ENCODE data around the gene PLOD1. TPM values are rescaled to one million over a fixed set of nuclear protein-coding genes. Genes with fewer than 3 reads are reported as not detected.

Gene PLOD1
- polyA plus RNA-seq, 2 of the 4 experiments (the other 2 are of a cell fraction) = 53.8 to 83.9 TPM

DNA sequence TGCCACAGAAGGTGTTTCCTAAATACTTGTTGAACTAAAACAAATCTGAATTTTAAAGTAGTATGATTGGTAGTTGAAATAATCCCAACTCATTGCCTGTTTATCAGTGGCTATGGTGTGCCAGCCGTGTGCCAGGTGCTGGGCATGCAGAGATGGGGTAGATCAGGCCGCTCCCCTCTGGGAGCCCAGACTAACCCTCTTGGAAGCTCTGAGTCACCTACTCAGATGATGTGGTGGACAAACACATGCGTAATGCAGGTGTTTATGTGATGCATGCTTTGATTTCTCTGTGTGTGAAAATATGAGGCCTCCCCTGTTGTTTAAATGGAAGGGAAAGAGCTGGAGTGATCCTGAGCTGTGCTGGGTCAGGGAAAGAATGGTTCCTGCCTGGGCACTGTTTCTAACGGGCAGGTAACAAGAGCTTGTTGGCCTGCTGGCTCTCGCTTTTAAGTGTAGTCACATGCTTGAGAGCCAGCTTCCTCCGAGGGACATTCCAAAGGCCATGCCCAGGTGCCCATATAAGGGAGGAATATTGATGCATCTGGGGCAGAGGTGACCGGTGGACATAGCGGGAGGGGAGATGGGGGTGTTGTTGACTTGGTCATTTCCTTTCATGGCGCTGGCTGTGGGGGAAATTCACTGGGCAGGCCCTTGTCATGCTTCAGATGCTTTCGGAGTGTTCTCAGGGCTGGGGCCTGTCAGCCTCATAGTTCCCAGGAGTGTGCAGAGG, 56.0 kb downstream of the PLOD1 start:
- no peak overlapping the region for H3K27ac ChIP-seq
- FAIRE-seq = no peak
- H3K4me2 ChIP-seq = no peak overlapping the region
- 81% methylated on average over 10 of the region's 10 CpGs for WGBS (ENCODE audit: missing lambda C conversion rate)
- TF ChIP-seq EP300 (IDR thresholded peaks at IDR 0.05) (no peak), RARB (CRISPR knock-in tag; IDR thresholded peaks at IDR 0.05) (no peak)
- no peak for ATAC-seq
- ChIA-PET POLR2A (interaction anchor here (1.4 kb wide), 1 partner anchor 10 kb away, joined by 4 read pairs; the partner anchor contains the start of gene MFN2), CTCF (no interaction called here)
- no peak overlapping the region for H3K4me3 ChIP-seq
- no peaks in the 10 kb centered on the region for H3K9me3 ChIP-seq
- no peaks in the 10 kb centered on the region for H3K4me1 ChIP-seq
- no peak for DNase-seq (ENCODE audit: low read depth in 1 of 2, low spot score in 1 of 2)

GRCh38 chr1:11991969-11992676, 57.6 kb downstream of the PLOD1 start:
- 85% methylated on average over 15 of the region's 16 CpGs for WGBS (ENCODE audit: missing lambda C conversion rate)
- CTCF ChIA-PET = interaction anchor here (1.5 kb wide), 2 partner anchors 12 to 39 kb away, joined by 3 to 4 read pairs; no protein-coding TSS in a partner anchor

DNA sequence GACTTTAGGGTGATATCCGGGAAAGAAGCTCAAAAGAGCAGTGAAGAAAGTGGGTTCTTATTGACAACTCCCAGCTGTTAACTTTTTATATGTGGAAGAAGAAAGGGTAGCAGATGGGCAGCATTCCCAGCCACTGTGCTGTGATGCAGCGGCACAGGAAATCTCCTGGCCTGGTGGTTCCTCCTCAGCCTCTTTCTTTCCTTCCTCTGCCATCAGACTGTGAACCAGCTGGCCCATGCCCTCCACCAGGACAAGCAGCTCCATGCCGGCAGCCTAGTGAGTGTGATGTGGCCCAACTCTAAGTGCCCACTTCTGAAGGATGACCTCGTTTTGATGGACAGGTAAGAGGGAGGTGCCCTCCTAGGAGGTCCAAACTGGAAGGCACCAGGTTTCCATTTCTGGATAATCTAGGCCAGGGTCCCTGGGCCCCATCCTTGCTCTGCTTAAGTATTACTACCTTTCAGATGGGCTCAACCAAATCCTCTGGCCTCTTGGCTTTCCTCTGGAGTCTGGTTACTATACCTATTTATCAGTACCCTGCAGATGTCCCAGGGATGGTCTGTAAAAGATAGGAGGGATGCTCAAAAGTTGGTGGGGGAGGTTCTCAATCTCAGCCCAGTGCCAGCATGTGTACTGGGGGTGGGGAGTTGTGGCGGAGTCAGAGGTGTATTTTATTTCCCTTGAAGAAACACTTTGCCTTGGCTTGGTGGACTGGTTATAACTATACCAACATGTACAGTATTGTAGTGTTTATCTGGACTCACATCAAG, 62.7 kb downstream of the PLOD1 start:
- FAIRE-seq (no peak), DNase-seq (ENCODE audit: low read depth in 1 of 2, low spot score in 1 of 2) (no peak), ATAC-seq (no peak)
- CTCF ChIA-PET = no interaction called here
- Histone ChIP-seq H3K4me1 (peaks cover 8% of the 10 kb centered on the region; the same call in 1 of the 3 replicates), H3K4me2 (no peak overlapping the region), H3K4me3 (no peak overlapping the region), H3K9me3 (no peaks in the 10 kb centered on the region), H3K27ac (no peak overlapping the region)
- TF ChIP-seq RARB (CRISPR knock-in tag; IDR thresholded peaks at IDR 0.05) (no peak), ZFP36 (IDR thresholded peaks at IDR 0.05; ENCODE audit: borderline replicate concordance, partially characterized antibody) (no peak), NFE2L2 (conservative IDR thresholded peaks at IDR 0.05; ENCODE audit: low read length) (no peak), ELK1 (IDR thresholded peaks at IDR 0.05; ENCODE audit: low read depth, low read length) (no peak), GATA3 (IDR thresholded peaks at IDR 0.05; ENCODE audit: borderline replicate concordance) (no peak), CBX8 (IDR thresholded peaks at IDR 0.05) (no peak), MAFK (IDR thresholded peaks at IDR 0.05; ENCODE audit: partially characterized antibody) (no peak), SMC3 (IDR thresholded peaks at IDR 0.05) (no peak), EP300 (IDR thresholded peaks at IDR 0.05) (no peak), TP53 (CRISPR knock-in tag; IDR thresholded peaks at IDR 0.05) (no peak)
- TF ChIP-seq, protein P1, sequence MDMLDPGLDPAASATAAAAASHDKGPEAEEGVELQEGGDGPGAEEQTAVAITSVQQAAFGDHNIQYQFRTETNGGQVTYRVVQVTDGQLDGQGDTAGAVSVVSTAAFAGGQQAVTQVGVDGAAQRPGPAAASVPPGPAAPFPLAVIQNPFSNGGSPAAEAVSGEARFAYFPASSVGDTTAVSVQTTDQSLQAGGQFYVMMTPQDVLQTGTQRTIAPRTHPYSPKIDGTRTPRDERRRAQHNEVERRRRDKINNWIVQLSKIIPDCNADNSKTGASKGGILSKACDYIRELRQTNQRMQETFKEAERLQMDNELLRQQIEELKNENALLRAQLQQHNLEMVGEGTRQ (IDR thresholded peaks at IDR 0.05) = no peak
- TF ChIP-seq, protein P2, sequence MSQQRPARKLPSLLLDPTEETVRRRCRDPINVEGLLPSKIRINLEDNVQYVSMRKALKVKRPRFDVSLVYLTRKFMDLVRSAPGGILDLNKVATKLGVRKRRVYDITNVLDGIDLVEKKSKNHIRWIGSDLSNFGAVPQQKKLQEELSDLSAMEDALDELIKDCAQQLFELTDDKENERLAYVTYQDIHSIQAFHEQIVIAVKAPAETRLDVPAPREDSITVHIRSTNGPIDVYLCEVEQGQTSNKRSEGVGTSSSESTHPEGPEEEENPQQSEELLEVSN (IDR thresholded peaks at IDR 0.05; ENCODE audit: borderline replicate concordance, low read depth) = no peak
- WGBS (ENCODE audit: missing lambda C conversion rate) = 80% methylated on average over 5 of the region's 5 CpGs
- POLR2A ChIA-PET = no interaction called here

More at GRCh38 chr1:11991969-11992676, 57.6 kb downstream of the PLOD1 start:
- H3K4me1 ChIP-seq = no peaks in the 10 kb centered on the region
- H3K27ac ChIP-seq = no peak overlapping the region
- no peak overlapping the region for H3K4me2 ChIP-seq
- ATAC-seq (no peak), FAIRE-seq (no peak), DNase-seq (ENCODE audit: low read depth in 1 of 2, low spot score in 1 of 2) (no peak)
- no peaks in the 10 kb centered on the region for H3K9me3 ChIP-seq
- H3K4me3 ChIP-seq = no peak overlapping the region
- POLR2A ChIA-PET = interaction anchor here (0.6 to 1.1 kb wide), 2 partner anchors 9 to 38 kb away, joined by 3 to 4 read pairs; no protein-coding TSS in a partner anchor
- no peak for TF ChIP-seq HOXB5 (CRISPR knock-in tag; IDR thresholded peaks at IDR 0.05)
- no peak for TF ChIP-seq NFE2L2 (conservative IDR thresholded peaks at IDR 0.05; ENCODE audit: low read length)
- TF ChIP-seq HOXA7 (CRISPR knock-in tag; IDR thresholded peaks at IDR 0.05) = no peak
- TF ChIP-seq HOXB13 (CRISPR knock-in tag; IDR thresholded peaks at IDR 0.05; ENCODE audit: low read depth) = no peak
- TF ChIP-seq KDM1A (IDR thresholded peaks at IDR 0.05; ENCODE audit: low read depth) = no peak
- no peak for TF ChIP-seq CHD2 (IDR thresholded peaks at IDR 0.05; ENCODE audit: low read length, partially characterized antibody)
- TF ChIP-seq EHMT2 (IDR thresholded peaks at IDR 0.05; ENCODE audit: low read depth) = no peak
- TF ChIP-seq FOXS1 (CRISPR knock-in tag; IDR thresholded peaks at IDR 0.05) = no peak
- no peak for TF ChIP-seq RAD21 (conservative IDR thresholded peaks at IDR 0.05 in 1 of 2, IDR thresholded peaks at IDR 0.05 in 1 of 2)
- no peak for TF ChIP-seq BCL3 (IDR thresholded peaks at IDR 0.05)
- no peak for TF ChIP-seq JUNB (IDR thresholded peaks at IDR 0.05)

Measured in A549 (cell line).